AG09319 (cell line): ENCODE data around the gene H3-3A.

ENCODE experiments used
- DNase-seq: peaks from one replicate; pipeline ENCODE4 v3.0.0-alpha.2; 2010; ENCODE audit warnings: low read depth; ENCODE audit errors: extremely low read depth
- TF ChIP-seq, protein P1 (sequence below): IDR thresholded peaks from 2 replicates; pipeline ENCODE4 v1.5.1; 2011; ENCODE audit warnings: low read depth, mild to moderate bottlenecking, inconsistent platforms, low read length, moderate library complexity

The H3-3A gene

DNA sequence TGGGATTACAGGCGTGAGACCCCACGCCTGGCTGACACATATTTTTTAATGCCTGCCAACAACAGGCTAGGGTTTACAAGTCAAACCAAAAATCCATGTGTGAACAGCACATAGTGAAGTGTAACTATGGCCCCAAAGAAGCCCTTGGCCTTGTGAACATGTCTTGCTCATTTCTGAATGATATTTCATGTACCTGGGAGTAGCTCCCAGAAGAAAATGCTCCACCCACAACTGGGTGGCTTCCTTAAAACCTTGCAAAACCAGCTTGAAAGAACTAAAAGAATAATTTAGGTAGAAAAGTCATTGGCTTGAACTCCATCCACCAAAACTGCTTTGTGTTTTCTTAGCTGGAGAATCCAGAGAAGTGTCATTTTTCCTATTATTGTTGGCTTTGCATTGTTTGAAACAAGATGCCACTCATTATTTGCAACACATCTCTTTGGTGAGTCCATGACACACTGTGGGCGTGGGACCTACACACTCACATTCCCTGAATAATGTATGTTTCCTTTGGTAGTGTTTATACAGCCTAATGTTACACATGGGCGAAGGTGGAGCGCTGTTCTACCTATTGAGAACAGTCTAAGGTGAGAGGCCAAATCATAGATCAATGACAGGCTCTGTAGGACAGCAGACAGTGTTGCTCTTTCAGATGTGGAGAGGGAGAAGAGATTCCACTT, 34.8 kb upstream of the H3-3A start:
- TF ChIP-seq, protein P1, sequence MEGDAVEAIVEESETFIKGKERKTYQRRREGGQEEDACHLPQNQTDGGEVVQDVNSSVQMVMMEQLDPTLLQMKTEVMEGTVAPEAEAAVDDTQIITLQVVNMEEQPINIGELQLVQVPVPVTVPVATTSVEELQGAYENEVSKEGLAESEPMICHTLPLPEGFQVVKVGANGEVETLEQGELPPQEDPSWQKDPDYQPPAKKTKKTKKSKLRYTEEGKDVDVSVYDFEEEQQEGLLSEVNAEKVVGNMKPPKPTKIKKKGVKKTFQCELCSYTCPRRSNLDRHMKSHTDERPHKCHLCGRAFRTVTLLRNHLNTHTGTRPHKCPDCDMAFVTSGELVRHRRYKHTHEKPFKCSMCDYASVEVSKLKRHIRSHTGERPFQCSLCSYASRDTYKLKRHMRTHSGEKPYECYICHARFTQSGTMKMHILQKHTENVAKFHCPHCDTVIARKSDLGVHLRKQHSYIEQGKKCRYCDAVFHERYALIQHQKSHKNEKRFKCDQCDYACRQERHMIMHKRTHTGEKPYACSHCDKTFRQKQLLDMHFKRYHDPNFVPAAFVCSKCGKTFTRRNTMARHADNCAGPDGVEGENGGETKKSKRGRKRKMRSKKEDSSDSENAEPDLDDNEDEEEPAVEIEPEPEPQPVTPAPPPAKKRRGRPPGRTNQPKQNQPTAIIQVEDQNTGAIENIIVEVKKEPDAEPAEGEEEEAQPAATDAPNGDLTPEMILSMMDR, result no peak

DNA sequence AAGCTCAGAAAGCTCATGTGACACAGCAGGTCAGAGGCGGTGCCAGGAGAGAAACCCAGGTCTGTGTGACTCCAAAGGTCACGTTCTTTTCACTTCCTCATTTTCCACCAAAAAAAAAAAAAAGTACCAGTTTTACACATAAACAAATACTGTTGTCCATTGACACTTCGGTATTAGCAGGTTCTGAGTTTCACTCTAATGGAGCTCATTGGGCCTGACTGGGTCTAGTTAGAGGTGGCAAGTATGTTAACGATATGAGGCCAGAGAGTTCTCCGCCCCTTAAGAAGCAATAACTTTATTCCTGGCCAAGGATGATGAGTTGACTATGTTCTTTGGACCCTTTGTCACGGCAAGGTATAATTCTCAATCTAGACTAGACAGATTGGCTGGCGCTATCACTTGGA, 33.4 kb upstream of the H3-3A start:
- TF ChIP-seq, protein P1, result no peak
- no peak for DNase-seq

More for the DNA sequence above, 34.8 kb upstream of the H3-3A start:
- DNase-seq, result no peak

DNA sequence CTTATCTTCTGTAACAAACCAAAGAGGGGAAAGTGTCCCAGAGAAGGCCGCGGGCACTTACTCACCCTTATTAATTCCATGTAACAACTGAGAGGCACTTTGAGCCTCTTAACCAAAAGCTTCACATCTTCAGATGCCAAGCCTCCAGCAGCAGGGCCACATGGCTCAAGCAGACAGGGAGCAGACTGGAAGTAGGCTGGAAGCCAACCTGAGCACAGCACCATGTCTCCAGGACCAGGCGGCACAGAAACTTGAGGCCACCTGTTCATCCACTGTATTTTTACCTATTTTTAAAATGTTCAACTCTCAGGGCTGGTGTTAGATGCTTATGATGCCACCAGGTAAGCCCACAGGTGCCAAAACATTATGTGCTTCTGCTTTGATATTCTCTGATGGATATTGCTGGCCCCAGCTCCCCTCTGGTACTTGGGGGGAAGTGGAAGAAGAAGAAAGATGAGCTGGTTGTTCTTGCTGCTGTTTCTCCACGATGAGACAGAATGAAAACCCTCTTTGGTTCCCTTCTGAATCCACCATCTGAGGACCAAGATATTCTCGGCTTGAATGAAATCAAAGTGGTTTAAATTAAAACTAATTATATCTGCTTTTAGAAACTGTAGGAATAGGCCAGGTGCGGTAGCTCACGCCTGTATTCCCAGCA, 32.8 kb upstream of the H3-3A start:
- no peak for DNase-seq
- TF ChIP-seq, protein P1, result no peak

DNA sequence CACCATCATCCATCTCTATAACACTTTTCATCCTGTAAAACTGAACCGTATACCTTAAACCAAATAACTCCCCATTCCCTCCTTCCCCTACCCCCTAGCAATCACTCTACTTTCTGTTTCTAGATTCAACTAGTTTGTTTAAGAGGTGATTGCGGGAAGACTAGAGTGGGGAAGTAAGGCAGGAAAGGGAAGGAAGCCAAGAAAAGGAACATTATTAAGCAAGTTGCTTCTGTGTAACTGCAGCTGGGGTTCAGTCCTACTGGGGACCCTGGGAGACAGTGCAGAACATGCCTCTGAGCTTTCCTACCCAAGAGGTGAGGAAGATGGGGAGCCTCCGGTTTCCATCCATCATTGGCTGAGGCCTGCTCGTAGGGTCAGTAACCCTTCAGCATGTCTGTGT, 28.9 kb upstream of the H3-3A start:
- no peak for DNase-seq
- TF ChIP-seq, protein P1, result no peak

DNA sequence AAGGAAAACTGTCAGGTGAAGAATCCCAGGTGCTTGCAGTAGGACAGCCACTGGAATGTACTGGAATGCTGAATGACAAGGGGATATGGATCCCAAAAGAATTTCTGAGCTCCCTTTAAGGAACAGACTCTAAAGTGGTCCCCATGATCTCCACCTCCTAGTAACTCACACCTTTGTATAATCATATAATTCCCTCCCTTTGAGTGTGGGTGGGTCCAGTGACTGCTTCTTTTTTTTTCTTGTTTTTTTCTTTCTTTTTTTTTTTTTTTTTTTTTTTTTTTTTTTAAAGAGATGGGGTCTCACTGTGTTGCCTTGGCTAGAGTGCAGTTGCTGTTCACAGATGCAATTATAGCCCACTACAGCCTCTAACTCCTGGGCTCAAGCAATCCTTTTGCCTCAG, 28.5 kb upstream of the H3-3A start:
- TF ChIP-seq, protein P1, result no peak
- DNase-seq, result no peak

DNA sequence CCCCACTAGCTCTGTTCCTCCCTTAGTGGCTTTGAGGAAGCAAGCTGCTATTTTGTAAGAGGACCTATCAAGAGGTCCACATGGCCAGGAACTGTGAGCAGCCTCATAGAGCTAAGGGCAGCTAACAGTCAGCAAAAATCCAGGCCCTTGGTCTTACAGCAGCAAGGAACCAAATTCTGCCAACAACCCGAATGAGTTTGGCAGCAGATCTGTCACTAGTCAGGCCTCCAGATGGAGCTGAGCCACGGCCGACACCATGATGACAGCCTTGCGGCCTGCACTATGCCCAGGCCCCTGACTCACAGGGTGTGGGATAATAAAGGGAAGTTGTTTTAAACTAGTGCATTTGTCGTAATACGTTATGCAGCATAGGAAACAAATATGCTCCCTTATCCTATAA, 28.0 kb upstream of the H3-3A start:
- peak; percentile 91 for DNase-seq
- TF ChIP-seq, protein P1, result no peak

DNA sequence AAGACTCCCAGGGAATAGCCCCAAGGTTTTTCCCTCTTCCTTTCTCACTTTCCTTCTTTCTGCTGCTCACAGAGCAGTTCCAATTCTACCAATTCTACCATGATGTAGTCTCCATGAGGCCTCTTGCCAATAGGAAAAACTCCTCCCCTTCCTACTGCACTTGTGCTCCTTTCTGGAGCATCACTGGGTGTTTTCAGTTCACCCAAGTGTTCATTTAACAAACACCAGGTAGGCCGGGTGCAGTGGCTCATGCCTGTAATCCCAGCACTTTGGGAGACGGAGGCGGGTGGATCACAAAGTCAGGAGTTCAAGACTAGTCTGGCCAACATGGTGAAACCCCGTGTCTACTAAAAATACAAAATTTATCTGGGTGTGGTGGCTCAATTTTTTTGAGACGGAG, 26.6 kb upstream of the H3-3A start:
- TF ChIP-seq, protein P1, result no peak
- DNase-seq, result no peak
